ENCODE data around the gene ZC3H7A.
A peak's percentile ranks its signal among the peaks of the same experiment; 100 is the strongest.

ZC3H7A gene

GRCh38 chr16:11738742-11739544 lies 58.1 kb downstream of the ZC3H7A start:
- H3K4me3 Mint-ChIP-seq, result peak overlapping the region; percentile 60
- H3K36me3 Mint-ChIP-seq, result peaks cover 10% of the 10 kb centered on the region
- H3K9me3 Mint-ChIP-seq, result no peaks in the 10 kb centered on the region
- H3K27me3 Mint-ChIP-seq, result no peaks in the 10 kb centered on the region
- H3K4me1 Mint-ChIP-seq, result peaks cover 78% of the 10 kb centered on the region
- peak overlapping the region; percentile 17 for H3K27ac Mint-ChIP-seq

- Mint-ChIP-seq H3K4me1 (peaks cover 68% of the 10 kb centered on the region), H3K9me3 (no peaks in the 10 kb centered on the region), H3K27me3 (no peaks in the 10 kb centered on the region), H3K27ac (no peak overlapping the region), H3K36me3 (peaks cover 11% of the 10 kb centered on the region), H3K4me3 (peak overlapping the region; percentile 56)
Observed at GRCh38 chr16:11737713-11738112, 59.3 kb downstream of the ZC3H7A start.

GRCh38 chr16:11736903-11737302 lies 60.2 kb downstream of the ZC3H7A start:
- Mint-ChIP-seq H3K36me3 (peaks cover 11% of the 10 kb centered on the region), H3K4me1 (peaks cover 71% of the 10 kb centered on the region), H3K9me3 (no peaks in the 10 kb centered on the region), H3K27ac (peak overlapping the region; percentile 62), H3K4me3 (no peak overlapping the region), H3K27me3 (no peaks in the 10 kb centered on the region)

- H3K4me3 Mint-ChIP-seq, result no peak overlapping the region
- no peaks in the 10 kb centered on the region for H3K27me3 Mint-ChIP-seq
- peaks cover 68% of the 10 kb centered on the region for H3K4me1 Mint-ChIP-seq
- no peaks in the 10 kb centered on the region for H3K9me3 Mint-ChIP-seq
- peaks cover 14% of the 10 kb centered on the region for H3K36me3 Mint-ChIP-seq
- peak overlapping the region; percentile 8 for H3K27ac Mint-ChIP-seq
Observed at GRCh38 chr16:11735787-11736186, 61.3 kb downstream of the ZC3H7A start.

GRCh38 chr16:11734653-11735043 lies 62.4 kb downstream of the ZC3H7A start:
- Mint-ChIP-seq H3K4me1 (peaks cover 66% of the 10 kb centered on the region), H3K27me3 (no peaks in the 10 kb centered on the region), H3K4me3 (no peak overlapping the region), H3K9me3 (no peaks in the 10 kb centered on the region), H3K27ac (no peak overlapping the region), H3K36me3 (peaks cover 14% of the 10 kb centered on the region)

- peaks cover 17% of the 10 kb centered on the region for H3K36me3 Mint-ChIP-seq
- no peak overlapping the region for H3K4me3 Mint-ChIP-seq
- H3K27me3 Mint-ChIP-seq, result no peaks in the 10 kb centered on the region
- no peak overlapping the region for H3K27ac Mint-ChIP-seq
- peaks cover 66% of the 10 kb centered on the region for H3K4me1 Mint-ChIP-seq
- H3K9me3 Mint-ChIP-seq, result no peaks in the 10 kb centered on the region
Observed at GRCh38 chr16:11734025-11734652, 62.9 kb downstream of the ZC3H7A start.

GRCh38 chr16:11731222-11731621 lies 65.8 kb downstream of the ZC3H7A start:
- Mint-ChIP-seq H3K27me3 (no peaks in the 10 kb centered on the region), H3K4me1 (peaks cover 60% of the 10 kb centered on the region), H3K27ac (peak overlapping the region; percentile 51), H3K36me3 (peaks cover 15% of the 10 kb centered on the region), H3K9me3 (no peaks in the 10 kb centered on the region), H3K4me3 (no peak overlapping the region)

- H3K36me3 Mint-ChIP-seq, result peaks cover 16% of the 10 kb centered on the region
- H3K4me1 Mint-ChIP-seq, result peaks cover 54% of the 10 kb centered on the region
- H3K27me3 Mint-ChIP-seq, result no peaks in the 10 kb centered on the region
- peak overlapping the region; percentile 70 for H3K27ac Mint-ChIP-seq
- no peaks in the 10 kb centered on the region for H3K9me3 Mint-ChIP-seq
- H3K4me3 Mint-ChIP-seq, result no peak overlapping the region
Observed at GRCh38 chr16:11729787-11730186, 67.3 kb downstream of the ZC3H7A start.

GRCh38 chr16:11727796-11728543 lies 69.1 kb downstream of the ZC3H7A start:
- no peaks in the 10 kb centered on the region for H3K27me3 Mint-ChIP-seq
- H3K4me1 Mint-ChIP-seq, result peaks cover 50% of the 10 kb centered on the region
- no peak overlapping the region for H3K27ac Mint-ChIP-seq
- H3K4me3 Mint-ChIP-seq, result no peak overlapping the region
- peaks cover 12% of the 10 kb centered on the region for H3K36me3 Mint-ChIP-seq
- no peaks in the 10 kb centered on the region for H3K9me3 Mint-ChIP-seq

GRCh38 chr16:11726008-11726407 lies 71.0 kb downstream of the ZC3H7A start:
- Mint-ChIP-seq H3K27me3 (no peaks in the 10 kb centered on the region), H3K36me3 (peaks cover 11% of the 10 kb centered on the region), H3K4me1 (peaks cover 46% of the 10 kb centered on the region), H3K27ac (no peak overlapping the region), H3K9me3 (no peaks in the 10 kb centered on the region), H3K4me3 (no peak overlapping the region)

- no peak overlapping the region for H3K27ac Mint-ChIP-seq
- H3K27me3 Mint-ChIP-seq, result no peaks in the 10 kb centered on the region
- H3K36me3 Mint-ChIP-seq, result peaks cover 11% of the 10 kb centered on the region
- no peaks in the 10 kb centered on the region for H3K9me3 Mint-ChIP-seq
- H3K4me3 Mint-ChIP-seq, result no peak overlapping the region
- H3K4me1 Mint-ChIP-seq, result peaks cover 43% of the 10 kb centered on the region
Observed at GRCh38 chr16:11725457-11725856, 71.6 kb downstream of the ZC3H7A start.

- Mint-ChIP-seq H3K36me3 (peaks cover 14% of the 10 kb centered on the region), H3K4me1 (peaks cover 36% of the 10 kb centered on the region), H3K27ac (peak overlapping the region; percentile 44)
Observed at GRCh38 chr16:11722468-11722808, 74.6 kb downstream of the ZC3H7A start.

GRCh38 chr16:11721781-11722467 lies 75.1 kb downstream of the ZC3H7A start:
- no peak overlapping the region for H3K4me3 Mint-ChIP-seq
- H3K9me3 Mint-ChIP-seq, result no peaks in the 10 kb centered on the region
- H3K27ac Mint-ChIP-seq, result peak overlapping the region; percentile 44
- H3K27me3 Mint-ChIP-seq, result no peaks in the 10 kb centered on the region
- H3K4me1 Mint-ChIP-seq, result peaks cover 31% of the 10 kb centered on the region
- peaks cover 12% of the 10 kb centered on the region for H3K36me3 Mint-ChIP-seq

More at GRCh38 chr16:11722468-11722808, 74.6 kb downstream of the ZC3H7A start:
- Mint-ChIP-seq H3K27me3 (no peaks in the 10 kb centered on the region), H3K4me3 (no peak overlapping the region), H3K9me3 (no peaks in the 10 kb centered on the region)

- no peaks in the 10 kb centered on the region for H3K9me3 Mint-ChIP-seq
- no peak overlapping the region for H3K4me3 Mint-ChIP-seq
- peaks cover 39% of the 10 kb centered on the region for H3K4me1 Mint-ChIP-seq
- H3K27ac Mint-ChIP-seq, result peak overlapping the region; percentile 73
- no peaks in the 10 kb centered on the region for H3K27me3 Mint-ChIP-seq
- peaks cover 11% of the 10 kb centered on the region for H3K36me3 Mint-ChIP-seq
Observed at GRCh38 chr16:11719762-11720161, 77.3 kb downstream of the ZC3H7A start.

- H3K27me3 Mint-ChIP-seq, result no peaks in the 10 kb centered on the region
- H3K9me3 Mint-ChIP-seq, result no peaks in the 10 kb centered on the region
- peaks cover 43% of the 10 kb centered on the region for H3K4me1 Mint-ChIP-seq
- H3K36me3 Mint-ChIP-seq, result peaks cover 13% of the 10 kb centered on the region
- no peak overlapping the region for H3K4me3 Mint-ChIP-seq
- H3K27ac Mint-ChIP-seq, result no peak overlapping the region
Observed at GRCh38 chr16:11719171-11719570, 77.9 kb downstream of the ZC3H7A start.

Data from activated naive CD4-positive, alpha-beta T cell treated with anti-CD3 and anti-CD28 coated beads, Interleukin-2, amount 50 U/mL, for 24 hours (primary cell).